Measurements from ENCODE around the gene ARL11. TPM values are rescaled to one million over a fixed set of nuclear protein-coding genes. Genes with fewer than 3 reads are reported as not detected.

Gene ARL11
- polyA plus RNA-seq, 4 donors: 1.7 to 2.9 (median 1.9) TPM

GRCh38 chr13:49635599-49636433, 7.5 kb downstream of the ARL11 start:
- Histone ChIP-seq H3K27me3 (ENCODE audit: control insufficient read depth in 3 of 3, insufficient read depth in 3 of 3, low read length in 3 of 3) (no peaks in the 10 kb centered on the region), H3K27ac (ENCODE audit: low read depth in 1 of 3, low read length in 2 of 3) (no peak overlapping the region), H3K9me3 (ENCODE audit: control insufficient read depth in 2 of 2, insufficient read depth in 1 of 2, low read depth in 1 of 2, low read length in 1 of 2) (no peaks in the 10 kb centered on the region), H3K4me1 (ENCODE audit: control insufficient read depth in 3 of 3, insufficient read depth in 2 of 3, low read depth in 1 of 3, low read length in 2 of 3) (no peaks in the 10 kb centered on the region), H3K36me3 (ENCODE audit: control insufficient read depth in 3 of 3, insufficient read depth in 2 of 3, low read depth in 1 of 3, low read length in 3 of 3) (peaks cover 0 to 4% (median 0%) of the 10 kb centered on the region in 3 donors), H3K4me3 (ENCODE audit: low read depth in 1 of 3, low read length in 3 of 3) (peak overlapping the region in 1 of 3 donors; percentile 17)
- DNase-seq: peak; percentile 52 to 90
- FAIRE-seq: no peak
- WGBS, 3 donors: 53 to 79% (median 56%) methylated on average over 10 of the region's 10 CpGs

- no peaks in the 10 kb centered on the region for H3K36me3 ChIP-seq (ENCODE audit: control insufficient read depth in 3 of 3, insufficient read depth in 2 of 3, low read depth in 1 of 3, low read length in 3 of 3)
- H3K4me1 ChIP-seq (ENCODE audit: control insufficient read depth in 3 of 3, insufficient read depth in 2 of 3, low read depth in 1 of 3, low read length in 2 of 3): no peaks in the 10 kb centered on the region
- FAIRE-seq (no peak), DNase-seq (no peak)
- H3K4me3 ChIP-seq (ENCODE audit: low read depth in 1 of 3, low read length in 3 of 3): no peak overlapping the region
- no peaks in the 10 kb centered on the region for H3K27me3 ChIP-seq (ENCODE audit: control insufficient read depth in 3 of 3, insufficient read depth in 3 of 3, low read length in 3 of 3)
- 95 to 98% (median 97%) methylated on average over 5 of the region's 5 CpGs for WGBS, 3 donors
- H3K9me3 ChIP-seq (ENCODE audit: control insufficient read depth in 2 of 2, insufficient read depth in 1 of 2, low read depth in 1 of 2, low read length in 1 of 2): no peaks in the 10 kb centered on the region
- no peak overlapping the region for H3K27ac ChIP-seq (ENCODE audit: low read depth in 1 of 3, low read length in 2 of 3)
Observed at GRCh38 chr13:49636705-49637104, 8.4 kb downstream of the ARL11 start.

GRCh38 chr13:49638030-49638743, 9.9 kb downstream of the ARL11 start:
- Histone ChIP-seq H3K4me3 (ENCODE audit: low read depth in 1 of 3, low read length in 3 of 3) (no peak overlapping the region), H3K4me1 (ENCODE audit: control insufficient read depth in 3 of 3, insufficient read depth in 2 of 3, low read depth in 1 of 3, low read length in 2 of 3) (no peaks in the 10 kb centered on the region), H3K9me3 (ENCODE audit: control insufficient read depth in 2 of 2, insufficient read depth in 1 of 2, low read depth in 1 of 2, low read length in 1 of 2) (no peaks in the 10 kb centered on the region), H3K36me3 (ENCODE audit: control insufficient read depth in 3 of 3, insufficient read depth in 2 of 3, low read depth in 1 of 3, low read length in 3 of 3) (no peaks in the 10 kb centered on the region), H3K27me3 (ENCODE audit: control insufficient read depth in 3 of 3, insufficient read depth in 3 of 3, low read length in 3 of 3) (no peaks in the 10 kb centered on the region), H3K27ac (ENCODE audit: low read depth in 1 of 3, low read length in 2 of 3) (no peak overlapping the region)
- DNase-seq (no peak), FAIRE-seq (no peak)
- 79 to 84% (median 84%) methylated on average over 4 of the region's 4 CpGs for WGBS, 3 donors

GRCh38 chr13:49638744-49639072, 10.4 kb downstream of the ARL11 start:
- Histone ChIP-seq H3K4me1 (ENCODE audit: control insufficient read depth in 3 of 3, insufficient read depth in 2 of 3, low read depth in 1 of 3, low read length in 2 of 3) (no peaks in the 10 kb centered on the region), H3K9me3 (ENCODE audit: control insufficient read depth in 2 of 2, insufficient read depth in 1 of 2, low read depth in 1 of 2, low read length in 1 of 2) (no peaks in the 10 kb centered on the region), H3K36me3 (ENCODE audit: control insufficient read depth in 3 of 3, insufficient read depth in 2 of 3, low read depth in 1 of 3, low read length in 3 of 3) (no peaks in the 10 kb centered on the region), H3K4me3 (ENCODE audit: low read depth in 1 of 3, low read length in 3 of 3) (no peak overlapping the region), H3K27me3 (ENCODE audit: control insufficient read depth in 3 of 3, insufficient read depth in 3 of 3, low read length in 3 of 3) (no peaks in the 10 kb centered on the region), H3K27ac (ENCODE audit: low read depth in 1 of 3, low read length in 2 of 3) (no peak overlapping the region)
- FAIRE-seq (no peak), DNase-seq (no peak)
- WGBS, 3 donors: 82 to 90% (median 89%) methylated on average over 2 of the region's 2 CpGs

GRCh38 chr13:49641801-49642291, 13.5 kb downstream of the ARL11 start:
- H3K36me3 ChIP-seq (ENCODE audit: control insufficient read depth in 3 of 3, insufficient read depth in 2 of 3, low read depth in 1 of 3, low read length in 3 of 3): no peaks in the 10 kb centered on the region
- FAIRE-seq (no peak), DNase-seq (no peak)
- no peak overlapping the region for H3K4me3 ChIP-seq (ENCODE audit: low read depth in 1 of 3, low read length in 3 of 3)
- no peak overlapping the region for H3K27ac ChIP-seq (ENCODE audit: low read depth in 1 of 3, low read length in 2 of 3)
- H3K4me1 ChIP-seq (ENCODE audit: control insufficient read depth in 3 of 3, insufficient read depth in 2 of 3, low read depth in 1 of 3, low read length in 2 of 3): no peaks in the 10 kb centered on the region
- no peaks in the 10 kb centered on the region for H3K9me3 ChIP-seq (ENCODE audit: control insufficient read depth in 2 of 2, insufficient read depth in 1 of 2, low read depth in 1 of 2, low read length in 1 of 2)
- no peaks in the 10 kb centered on the region for H3K27me3 ChIP-seq (ENCODE audit: control insufficient read depth in 3 of 3, insufficient read depth in 3 of 3, low read length in 3 of 3)
- 80 to 89% (median 87%) methylated on average over 4 of the region's 4 CpGs for WGBS, 3 donors

GRCh38 chr13:49643035-49643646, 14.8 kb downstream of the ARL11 start:
- Histone ChIP-seq H3K36me3 (ENCODE audit: control insufficient read depth in 3 of 3, insufficient read depth in 2 of 3, low read depth in 1 of 3, low read length in 3 of 3) (no peaks in the 10 kb centered on the region), H3K4me1 (ENCODE audit: control insufficient read depth in 3 of 3, insufficient read depth in 2 of 3, low read depth in 1 of 3, low read length in 2 of 3) (no peaks in the 10 kb centered on the region), H3K27me3 (ENCODE audit: control insufficient read depth in 3 of 3, insufficient read depth in 3 of 3, low read length in 3 of 3) (no peaks in the 10 kb centered on the region), H3K4me3 (ENCODE audit: low read depth in 1 of 3, low read length in 3 of 3) (no peak overlapping the region), H3K27ac (ENCODE audit: low read depth in 1 of 3, low read length in 2 of 3) (no peak overlapping the region), H3K9me3 (ENCODE audit: control insufficient read depth in 2 of 2, insufficient read depth in 1 of 2, low read depth in 1 of 2, low read length in 1 of 2) (no peaks in the 10 kb centered on the region)
- FAIRE-seq: no peak
- WGBS, 3 donors: 74 to 87% (median 77%) methylated on average over 12 of the region's 12 CpGs
- DNase-seq: no peak

- WGBS, 3 donors: 74 to 82% (median 77%) methylated on average over 13 of the region's 13 CpGs
- no peak for DNase-seq
- Histone ChIP-seq H3K4me1 (ENCODE audit: control insufficient read depth in 3 of 3, insufficient read depth in 2 of 3, low read depth in 1 of 3, low read length in 2 of 3) (no peaks in the 10 kb centered on the region), H3K27ac (ENCODE audit: low read depth in 1 of 3, low read length in 2 of 3) (no peak overlapping the region), H3K9me3 (ENCODE audit: control insufficient read depth in 2 of 2, insufficient read depth in 1 of 2, low read depth in 1 of 2, low read length in 1 of 2) (no peaks in the 10 kb centered on the region), H3K36me3 (ENCODE audit: control insufficient read depth in 3 of 3, insufficient read depth in 2 of 3, low read depth in 1 of 3, low read length in 3 of 3) (no peaks in the 10 kb centered on the region), H3K27me3 (ENCODE audit: control insufficient read depth in 3 of 3, insufficient read depth in 3 of 3, low read length in 3 of 3) (no peaks in the 10 kb centered on the region), H3K4me3 (ENCODE audit: low read depth in 1 of 3, low read length in 3 of 3) (no peak overlapping the region)
- FAIRE-seq: no peak
Observed at GRCh38 chr13:49645451-49645850, 17.1 kb downstream of the ARL11 start.

- H3K9me3 ChIP-seq (ENCODE audit: control insufficient read depth in 2 of 2, insufficient read depth in 1 of 2, low read depth in 1 of 2, low read length in 1 of 2): no peaks in the 10 kb centered on the region
- no peaks in the 10 kb centered on the region for H3K4me1 ChIP-seq (ENCODE audit: control insufficient read depth in 3 of 3, insufficient read depth in 2 of 3, low read depth in 1 of 3, low read length in 2 of 3)
- no peaks in the 10 kb centered on the region for H3K27me3 ChIP-seq (ENCODE audit: control insufficient read depth in 3 of 3, insufficient read depth in 3 of 3, low read length in 3 of 3)
- DNase-seq: no peak
- WGBS, 3 donors: 83 to 93% (median 89%) methylated on average over 4 of the region's 4 CpGs
- H3K27ac ChIP-seq (ENCODE audit: low read depth in 1 of 3, low read length in 2 of 3): no peak overlapping the region
- no peak overlapping the region for H3K4me3 ChIP-seq (ENCODE audit: low read depth in 1 of 3, low read length in 3 of 3)
- H3K36me3 ChIP-seq (ENCODE audit: control insufficient read depth in 3 of 3, insufficient read depth in 2 of 3, low read depth in 1 of 3, low read length in 3 of 3): no peaks in the 10 kb centered on the region
- FAIRE-seq: no peak
Observed at GRCh38 chr13:49646688-49647087, 18.4 kb downstream of the ARL11 start.

Data from small intestine (tissue), 7 donors.